Measurements from ENCODE around the gene HDAC4.

- no peak for TF ChIP-seq POLR2AphosphoS5 (IDR thresholded peaks at IDR 0.05; ENCODE audit: low read depth, low read length)
- TF ChIP-seq, protein P1, sequence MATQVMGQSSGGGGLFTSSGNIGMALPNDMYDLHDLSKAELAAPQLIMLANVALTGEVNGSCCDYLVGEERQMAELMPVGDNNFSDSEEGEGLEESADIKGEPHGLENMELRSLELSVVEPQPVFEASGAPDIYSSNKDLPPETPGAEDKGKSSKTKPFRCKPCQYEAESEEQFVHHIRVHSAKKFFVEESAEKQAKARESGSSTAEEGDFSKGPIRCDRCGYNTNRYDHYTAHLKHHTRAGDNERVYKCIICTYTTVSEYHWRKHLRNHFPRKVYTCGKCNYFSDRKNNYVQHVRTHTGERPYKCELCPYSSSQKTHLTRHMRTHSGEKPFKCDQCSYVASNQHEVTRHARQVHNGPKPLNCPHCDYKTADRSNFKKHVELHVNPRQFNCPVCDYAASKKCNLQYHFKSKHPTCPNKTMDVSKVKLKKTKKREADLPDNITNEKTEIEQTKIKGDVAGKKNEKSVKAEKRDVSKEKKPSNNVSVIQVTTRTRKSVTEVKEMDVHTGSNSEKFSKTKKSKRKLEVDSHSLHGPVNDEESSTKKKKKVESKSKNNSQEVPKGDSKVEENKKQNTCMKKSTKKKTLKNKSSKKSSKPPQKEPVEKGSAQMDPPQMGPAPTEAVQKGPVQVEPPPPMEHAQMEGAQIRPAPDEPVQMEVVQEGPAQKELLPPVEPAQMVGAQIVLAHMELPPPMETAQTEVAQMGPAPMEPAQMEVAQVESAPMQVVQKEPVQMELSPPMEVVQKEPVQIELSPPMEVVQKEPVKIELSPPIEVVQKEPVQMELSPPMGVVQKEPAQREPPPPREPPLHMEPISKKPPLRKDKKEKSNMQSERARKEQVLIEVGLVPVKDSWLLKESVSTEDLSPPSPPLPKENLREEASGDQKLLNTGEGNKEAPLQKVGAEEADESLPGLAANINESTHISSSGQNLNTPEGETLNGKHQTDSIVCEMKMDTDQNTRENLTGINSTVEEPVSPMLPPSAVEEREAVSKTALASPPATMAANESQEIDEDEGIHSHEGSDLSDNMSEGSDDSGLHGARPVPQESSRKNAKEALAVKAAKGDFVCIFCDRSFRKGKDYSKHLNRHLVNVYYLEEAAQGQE (IDR thresholded peaks at IDR 0.05; ENCODE audit: insufficient read depth in 1 of 2, low read depth in 2 of 2, low read length in 1 of 2): no peak
These were observed 255.2 kb downstream of the HDAC4 start for GRCh38 chr2:239145601-239146000.
